ENCODE measurements around the gene PKIG.
"Not testable (repeated sequence)": the region's sequence is repeated elsewhere in the genome, so short reads cannot be mapped to it uniquely, and the experiment has no call there.

Gene PKIG

GRCh38 chr20:44582311-44583025 lies at the start of gene PKIG:
Gene PKIG, plus strand, starts transcription at chr20:44582579. Its CDS starts 31,978 bp downstream, at chr20:44614557.
- no peak for DNase-seq (ENCODE audit: low read depth in 2 of 2)

- DNase-seq (ENCODE audit: low read depth in 2 of 2): no peak
Observed at GRCh38 chr20:44532981-44533331, 49.4 kb upstream of the PKIG start.

DNA sequence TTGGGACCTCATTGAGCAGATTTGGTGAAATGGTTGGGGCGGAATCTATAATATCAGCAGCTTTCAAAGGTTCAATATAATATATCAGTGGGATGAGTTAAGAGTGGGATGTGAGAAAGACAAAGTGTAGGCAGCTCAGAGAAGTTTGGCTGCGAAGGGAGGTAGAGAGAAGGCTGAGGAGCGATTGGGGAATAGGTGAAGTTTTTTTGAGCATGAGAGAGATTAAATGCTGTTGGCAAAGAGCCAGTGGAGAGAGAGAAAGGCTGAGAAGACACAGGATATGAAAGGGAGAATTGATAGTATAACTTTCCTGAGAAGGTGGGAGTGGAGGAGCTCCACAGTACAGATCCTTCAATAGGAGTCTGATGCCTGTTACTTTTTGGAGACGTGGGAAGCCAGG lies 48.5 kb upstream of the PKIG start:
- no peak for DNase-seq (ENCODE audit: low read depth in 2 of 2)

DNA sequence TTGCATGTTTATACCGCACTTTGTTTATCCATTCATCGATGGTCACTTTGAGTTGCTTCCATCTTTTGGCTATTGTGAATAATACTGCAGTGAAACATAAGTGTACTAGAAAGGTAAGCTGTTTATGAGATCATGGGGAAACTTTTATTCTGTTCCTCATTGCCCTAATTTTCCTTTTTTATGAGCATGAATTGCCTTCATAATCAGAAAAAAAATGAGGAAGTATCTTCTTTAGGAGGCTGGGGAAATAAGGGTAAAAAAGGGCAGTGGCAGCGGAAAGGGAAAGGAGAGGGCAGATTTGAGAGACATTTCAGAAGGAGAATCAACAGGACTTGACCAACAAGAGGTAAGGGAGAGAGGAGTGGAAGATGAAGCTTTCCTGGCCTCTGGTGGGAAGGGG lies 46.2 kb upstream of the PKIG start:
- DNase-seq (ENCODE audit: low read depth in 2 of 2): no peak

GRCh38 chr20:44537993-44538392 lies 44.4 kb upstream of the PKIG start:
- no peak for DNase-seq (ENCODE audit: low read depth in 2 of 2)

DNA sequence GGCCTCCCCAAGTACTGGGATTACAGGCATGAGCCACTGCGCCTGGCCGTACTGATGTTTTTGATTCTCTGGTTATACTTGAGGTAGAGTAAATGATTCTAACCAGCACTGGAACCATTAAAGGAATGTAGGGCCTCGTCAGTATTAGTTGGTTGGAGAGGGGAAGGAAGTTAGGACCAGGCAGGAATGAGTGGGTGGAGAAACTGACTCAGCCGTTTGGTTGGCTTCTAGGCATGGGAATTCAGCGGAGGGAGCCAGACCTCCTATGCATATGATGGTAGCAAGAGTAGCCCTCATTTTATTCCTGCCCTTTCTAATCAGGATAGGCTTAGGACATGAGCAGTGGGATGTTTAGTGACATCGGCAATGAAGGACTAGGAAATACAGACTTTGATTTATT lies 41.5 kb upstream of the PKIG start:
- no peak for DNase-seq (ENCODE audit: low read depth in 2 of 2)

DNA sequence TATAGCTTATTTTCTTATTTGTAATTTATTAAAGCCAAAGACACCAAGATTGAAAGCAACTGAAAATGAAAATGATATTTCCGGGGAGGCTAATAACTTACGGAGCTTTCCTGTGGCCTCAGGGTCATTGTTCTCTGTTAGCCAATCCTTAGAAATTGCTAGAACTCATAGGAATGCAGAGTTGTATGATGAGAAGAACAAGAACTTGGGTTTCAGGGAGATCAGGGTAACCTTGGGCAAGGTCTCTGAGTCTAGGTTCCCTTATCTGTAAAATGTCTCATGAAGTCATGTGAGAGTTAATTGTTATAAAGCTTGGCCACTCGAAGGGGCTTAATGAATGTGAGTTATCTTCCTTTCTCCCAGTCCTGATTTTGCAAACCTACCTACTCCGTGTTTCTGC lies 40.4 kb upstream of the PKIG start:
- DNase-seq (ENCODE audit: low read depth in 2 of 2): no peak

DNA sequence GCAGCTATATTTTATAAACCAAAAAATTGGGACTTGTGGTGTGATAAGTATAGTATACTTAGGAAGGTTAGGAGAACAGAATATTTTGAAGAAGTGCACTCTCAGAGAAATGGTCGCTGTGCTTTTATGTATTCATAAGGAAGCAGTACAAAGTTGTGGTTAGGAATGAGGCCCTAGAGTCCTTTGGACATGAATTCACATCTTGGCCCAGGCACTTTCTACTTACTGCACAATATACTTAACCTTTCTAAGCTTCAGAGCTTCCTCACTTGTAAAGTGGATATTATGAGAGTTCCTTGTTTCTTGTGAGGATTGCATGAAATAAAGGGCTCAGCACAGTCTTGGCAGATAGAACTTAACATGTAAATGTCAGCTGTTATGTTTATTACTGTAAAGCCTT lies 39.5 kb upstream of the PKIG start:
- no peak for DNase-seq (ENCODE audit: low read depth in 2 of 2)

- no peak for DNase-seq (ENCODE audit: low read depth in 2 of 2)
Observed at GRCh38 chr20:44543358-44543757, 39.0 kb upstream of the PKIG start.

GRCh38 chr20:44544263-44544662 lies 38.1 kb upstream of the PKIG start:
- DNase-seq (ENCODE audit: low read depth in 2 of 2): no peak

- DNase-seq (ENCODE audit: low read depth in 2 of 2): no peak
Observed at GRCh38 chr20:44547419-44547818, 35.0 kb upstream of the PKIG start.

- no peak for DNase-seq (ENCODE audit: low read depth in 2 of 2)
Observed at GRCh38 chr20:44549123-44549522, 33.3 kb upstream of the PKIG start.

DNA sequence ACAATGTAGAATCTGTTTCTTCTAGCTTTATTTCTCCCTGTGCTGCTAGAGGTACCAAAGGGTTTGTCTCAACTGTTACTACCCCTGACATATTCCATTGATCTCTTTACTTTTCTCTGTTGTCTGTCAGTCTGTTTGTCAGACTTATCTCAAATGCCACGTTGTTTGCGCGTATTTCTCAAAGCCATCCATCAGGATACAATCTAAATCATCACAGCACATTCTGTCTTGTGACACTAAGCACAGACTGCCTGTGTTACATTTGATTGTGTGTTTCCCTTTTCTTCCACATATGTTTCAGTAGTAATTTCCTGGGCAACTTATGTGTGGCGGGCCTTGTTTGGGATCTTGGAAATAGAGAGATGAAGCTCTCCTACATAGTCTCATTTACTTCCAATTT lies 30.3 kb upstream of the PKIG start:
- DNase-seq (ENCODE audit: low read depth in 2 of 2): no peak

- no peak for DNase-seq (ENCODE audit: low read depth in 2 of 2)
Observed at GRCh38 chr20:44552568-44552949, 29.8 kb upstream of the PKIG start.

- DNase-seq (ENCODE audit: low read depth in 2 of 2): no peak
Observed at GRCh38 chr20:44552950-44553908, 29.1 kb upstream of the PKIG start.

- DNase-seq (ENCODE audit: low read depth in 2 of 2): no peak
Observed at GRCh38 chr20:44559302-44559701, 23.1 kb upstream of the PKIG start.

DNA sequence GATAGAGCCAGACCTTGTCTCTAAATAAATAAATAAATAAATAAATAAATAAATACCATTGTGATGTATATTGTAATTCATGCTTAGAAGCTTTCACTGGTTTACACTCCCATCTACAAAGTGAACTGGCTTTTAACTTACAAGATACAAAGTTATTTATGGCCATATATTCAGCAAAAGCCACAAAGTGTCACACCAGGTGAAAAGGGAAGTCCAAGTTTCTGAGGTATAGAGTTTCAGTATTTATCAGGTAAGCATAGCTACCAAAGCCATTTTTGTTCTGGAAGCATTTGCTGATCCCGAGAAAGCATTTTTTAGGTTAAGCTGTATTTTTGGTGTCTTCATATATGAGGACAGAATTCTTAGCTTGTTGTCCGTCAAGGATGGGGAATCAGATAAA lies 22.1 kb upstream of the PKIG start:
- no peak for DNase-seq (ENCODE audit: low read depth in 2 of 2)

GRCh38 chr20:44560818-44561217 lies 21.6 kb upstream of the PKIG start:
- not testable (repeated sequence) for DNase-seq (ENCODE audit: low read depth in 2 of 2)

DNA sequence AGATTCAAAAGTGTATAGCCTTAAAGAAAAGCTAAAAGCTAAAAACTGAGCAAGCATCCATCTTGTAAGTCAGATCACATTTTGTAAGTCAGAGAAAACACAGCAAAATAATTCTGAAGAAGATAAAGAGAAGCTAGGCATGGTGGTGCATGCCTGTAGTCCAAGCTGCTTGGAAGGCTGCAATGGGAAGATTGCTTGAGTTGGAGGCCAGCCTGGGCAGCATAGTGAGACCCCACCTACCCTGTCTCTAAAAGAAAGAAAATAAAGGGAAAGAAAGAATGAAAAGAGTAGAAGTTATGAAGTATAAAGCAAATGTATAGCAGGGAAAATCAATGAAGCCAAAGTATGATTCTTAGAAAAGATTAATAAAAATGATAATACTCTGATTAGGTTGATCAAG lies 20.5 kb upstream of the PKIG start:
- DNase-seq (ENCODE audit: low read depth in 2 of 2): no peak

GRCh38 chr20:44566018-44566417 lies 16.4 kb upstream of the PKIG start:
- no peak for DNase-seq (ENCODE audit: low read depth in 2 of 2)

DNA sequence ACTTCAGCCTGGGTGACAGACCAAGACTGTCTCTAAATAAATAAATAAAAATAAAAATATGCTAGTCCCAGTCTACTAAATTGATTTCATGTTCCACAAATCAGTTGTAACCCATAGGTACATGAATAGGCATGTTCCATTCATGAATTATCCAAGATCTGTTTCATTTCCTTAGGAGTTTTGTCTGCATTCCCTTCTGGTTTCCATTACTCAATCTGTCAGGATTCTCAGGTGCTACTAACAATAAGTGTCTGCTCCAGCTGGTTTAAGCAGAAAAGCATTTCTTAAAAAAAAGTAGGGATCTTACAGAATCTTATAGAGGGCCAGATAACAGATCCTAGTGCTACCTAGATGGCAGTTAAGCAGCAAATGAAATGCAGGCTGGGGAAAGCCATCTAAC lies 15.6 kb upstream of the PKIG start:
- no peak for DNase-seq (ENCODE audit: low read depth in 2 of 2)

DNA sequence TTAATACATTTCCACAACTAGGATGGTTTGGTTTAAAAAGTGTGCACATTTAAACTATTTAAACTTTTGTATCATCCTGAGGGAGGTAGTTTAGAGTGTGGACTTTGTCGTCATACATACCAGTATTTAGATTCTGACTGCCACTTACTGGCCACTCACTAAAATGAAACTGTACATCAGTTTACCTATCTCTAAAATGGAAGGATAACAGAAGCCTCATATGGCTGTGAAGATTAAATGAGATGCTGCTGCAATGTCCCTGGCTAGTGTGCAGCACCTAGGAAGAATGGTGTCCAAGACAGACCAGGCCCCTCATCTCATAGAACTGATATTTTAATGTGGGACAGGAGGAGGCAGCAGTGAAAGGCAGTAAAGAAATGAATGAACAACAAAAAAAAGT lies 12.0 kb upstream of the PKIG start:
- DNase-seq (ENCODE audit: low read depth in 2 of 2): no peak

- no peak for DNase-seq (ENCODE audit: low read depth in 2 of 2)
Observed at GRCh38 chr20:44571362-44571988, 10.9 kb upstream of the PKIG start.
